ENCODE results near the gene LRRC7. TPM values are rescaled to one million over a fixed set of nuclear protein-coding genes. Genes with fewer than 3 reads are reported as not detected.

Gene LRRC7
- total RNA-seq, 1 experiment from 2014 or later: not detected

GRCh38 chr1:69946935-69947334 is 379.2 kb downstream of the LRRC7 start:
- no peak overlapping the region for H3K27ac ChIP-seq (ENCODE audit: low read length)
- in situ Hi-C loops (cut with HindIII; ENCODE audit: low pct_unique_long_range_greater_than_20kb, low sequenced_read_pairs): no loop called here
- no peak overlapping the region for H3K4me3 ChIP-seq (ENCODE audit: low read depth in 2 of 2, low read length in 2 of 2)
- intact Hi-C loops (cut with micrococcal nuclease; ENCODE audit: unreplicated experiment): no loop called here
- no peak for ATAC-seq
- ChIA-PET CTCF (no interaction called here), POLR2A (no interaction called here)
- no peak for DNase-seq (ENCODE audit: low read depth, low spot score)
- H3K4me1 ChIP-seq (ENCODE audit: control insufficient read depth, insufficient read depth, low read length): no peaks in the 10 kb centered on the region
- no peaks in the 10 kb centered on the region for H3K27me3 ChIP-seq (ENCODE audit: control insufficient read depth, insufficient read depth, low read length)
- TF ChIP-seq REST (IDR thresholded peaks at IDR 0.05; ENCODE audit: insufficient read depth in 1 of 2, low read depth in 2 of 2, low read length in 1 of 2) (no peak), TCF7L2 (IDR thresholded peaks at IDR 0.05; ENCODE audit: low read depth, low read length) (no peak), CTCF (IDR thresholded peaks at IDR 0.05) (no peak), SIN3A (IDR thresholded peaks at IDR 0.05; ENCODE audit: borderline replicate concordance, insufficient read depth, low read depth, low read length) (no peak), POLR2AphosphoS5 (IDR thresholded peaks at IDR 0.05; ENCODE audit: low read depth, low read length) (no peak)
- no peaks in the 10 kb centered on the region for H3K9me3 ChIP-seq (ENCODE audit: control insufficient read depth, insufficient read depth, low read depth, low read length)
- BruUV-seq (replicated peaks): no TSS peak
- no peaks in the 10 kb centered on the region for H3K36me3 ChIP-seq (ENCODE audit: control insufficient read depth, insufficient read depth, low read length)

GRCh38 chr1:69947837-69948236 is 380.1 kb downstream of the LRRC7 start:
- BruUV-seq (replicated peaks): no TSS peak
- intact Hi-C loops (cut with micrococcal nuclease; ENCODE audit: unreplicated experiment): no loop called here
- H3K27me3 ChIP-seq (ENCODE audit: control insufficient read depth, insufficient read depth, low read length): no peaks in the 10 kb centered on the region
- no peaks in the 10 kb centered on the region for H3K36me3 ChIP-seq (ENCODE audit: control insufficient read depth, insufficient read depth, low read length)
- H3K27ac ChIP-seq (ENCODE audit: low read length): no peak overlapping the region
- in situ Hi-C loops (cut with HindIII; ENCODE audit: low pct_unique_long_range_greater_than_20kb, low sequenced_read_pairs): no loop called here
- H3K4me1 ChIP-seq (ENCODE audit: control insufficient read depth, insufficient read depth, low read length): no peaks in the 10 kb centered on the region
- ChIA-PET POLR2A (no interaction called here), CTCF (no interaction called here)
- DNase-seq (ENCODE audit: low read depth, low spot score) (no peak), ATAC-seq (no peak)
- H3K9me3 ChIP-seq (ENCODE audit: control insufficient read depth, insufficient read depth, low read depth, low read length): no peaks in the 10 kb centered on the region
- H3K4me3 ChIP-seq (ENCODE audit: low read depth in 2 of 2, low read length in 2 of 2): no peak overlapping the region
- TF ChIP-seq POLR2AphosphoS5 (IDR thresholded peaks at IDR 0.05; ENCODE audit: low read depth, low read length) (no peak), REST (IDR thresholded peaks at IDR 0.05; ENCODE audit: insufficient read depth in 1 of 2, low read depth in 2 of 2, low read length in 1 of 2) (no peak), CTCF (IDR thresholded peaks at IDR 0.05) (no peak), SIN3A (IDR thresholded peaks at IDR 0.05; ENCODE audit: borderline replicate concordance, insufficient read depth, low read depth, low read length) (no peak), TCF7L2 (IDR thresholded peaks at IDR 0.05; ENCODE audit: low read depth, low read length) (no peak)

All from Panc1 (cell line).